CD4-positive, alpha-beta memory T cell (primary cell): ENCODE results near the gene DNER. TPM values are rescaled to one million over a fixed set of nuclear protein-coding genes. Genes with fewer than 3 reads are reported as not detected.

ENCODE experiments used
- CTCF ChIA-PET: fragments of 350-600 bp; sonication (Branson Sonifier 250); formaldehyde crosslinking; loops from one replicate; lab custom pipeline; 2021; ENCODE audit warnings: inconsistent platforms; ENCODE audit not compliant: partially characterized antibody; lab: Charles Lee
- POLR2A ChIA-PET: fragments of 350-600 bp; sonication (Branson Sonifier 250); formaldehyde crosslinking; loops from one replicate; lab custom pipeline; 2021; ENCODE audit not compliant: partially characterized antibody; lab: Charles Lee
- DNase-seq, 5 donors: peaks; one replicate each; pipeline versions ENCODE4 v3.0.0 to v3.0.0-alpha.2; 2020 to 2022; ENCODE audit warnings: mixed read lengths in 1 of 5
- H3K27ac ChIP-seq: one replicate; pipeline ENCODE4 v1.7.0; 2013; ENCODE audit warnings: low read depth, low read length
- H3K27me3 ChIP-seq: 2 replicates; pipeline ENCODE4 v1.7.0; 2013; ENCODE audit warnings: mild to moderate bottlenecking, low read length, moderate library complexity; ENCODE audit not compliant: insufficient read depth
- H3K36me3 ChIP-seq: 2 replicates; pipeline ENCODE4 v1.7.0; 2013; ENCODE audit warnings: mild to moderate bottlenecking, low read length, moderate library complexity; ENCODE audit not compliant: insufficient read depth
- H3K4me1 ChIP-seq: 2 replicates; pipeline ENCODE4 v1.7.0; 2013; ENCODE audit warnings: mild to moderate bottlenecking, low read length, moderate library complexity; ENCODE audit not compliant: insufficient read depth
- H3K4me3 ChIP-seq, 2 donors: one replicate each; pipeline ENCODE4 v1.7.0; 2013; ENCODE audit warnings: low read length in 2 of 2, mild to moderate bottlenecking in 1 of 2
- H3K9me3 ChIP-seq, 2 donors: one replicate each; pipeline ENCODE4 v1.7.0; 2013; ENCODE audit warnings: low read length in 2 of 2, control low read depth in 1 of 2; ENCODE audit not compliant: control insufficient read depth in 1 of 2
- H3K27ac Mint-ChIP-seq, 7 donors: one replicate each; pipeline ENCODE4 v1.8.0; 2020 to 2021; ENCODE audit warnings: mixed read lengths in 7 of 7, mild to moderate bottlenecking in 6 of 7, inconsistent platforms in 3 of 7, moderate library complexity in 3 of 7
- H3K27me3 Mint-ChIP-seq, 2 donors: one replicate each; pipeline ENCODE4 v1.8.0; 2020 to 2021; ENCODE audit warnings: mixed read lengths in 2 of 2
- H3K36me3 Mint-ChIP-seq, 2 donors: one replicate each; pipeline ENCODE4 v1.8.0; 2020 to 2021; ENCODE audit warnings: mixed read lengths in 2 of 2, inconsistent platforms in 1 of 2, mild to moderate bottlenecking in 1 of 2
- H3K4me1 Mint-ChIP-seq, 4 donors: one replicate each; pipeline ENCODE4 v1.8.0; 2020 to 2021; ENCODE audit warnings: mixed read lengths in 4 of 4, mild to moderate bottlenecking in 1 of 4
- H3K4me3 Mint-ChIP-seq, 8 donors: one replicate each; pipeline ENCODE4 v1.8.0; 2020 to 2021; ENCODE audit warnings: mixed read lengths in 8 of 8, mild to moderate bottlenecking in 7 of 8, moderate library complexity in 6 of 8, inconsistent platforms in 3 of 8
- H3K9me3 Mint-ChIP-seq, 8 donors: one replicate each; pipeline ENCODE4 v1.8.0; 2020 to 2021; ENCODE audit warnings: mixed read lengths in 8 of 8, mild to moderate bottlenecking in 5 of 8, inconsistent platforms in 3 of 8, moderate library complexity in 1 of 8
- intact Hi-C: fragments of 100-400 bp; cut with micrococcal nuclease; formaldehyde crosslinking; loops from one replicate; pipeline ENCODE4 v1.15.1; 2023
- polyA plus RNA-seq, 2 donors: library from polyadenylated mRNA; unstranded; fragments of 300-500 nt; fragmentation: Illumina TruSeq; gene quantifications; one replicate each; pipeline ENCODE4 v1.2.3, GENCODE V29; 2021
- total RNA-seq, 2 experiments: library from RNA; stranded (reverse); gene quantifications; one replicate each; pipeline ENCODE4 v1.2.3, GENCODE V29; 2021

The DNER gene
- total and polyA plus RNA-seq, 4 experiments from 2014 or later: not detected

DNA sequence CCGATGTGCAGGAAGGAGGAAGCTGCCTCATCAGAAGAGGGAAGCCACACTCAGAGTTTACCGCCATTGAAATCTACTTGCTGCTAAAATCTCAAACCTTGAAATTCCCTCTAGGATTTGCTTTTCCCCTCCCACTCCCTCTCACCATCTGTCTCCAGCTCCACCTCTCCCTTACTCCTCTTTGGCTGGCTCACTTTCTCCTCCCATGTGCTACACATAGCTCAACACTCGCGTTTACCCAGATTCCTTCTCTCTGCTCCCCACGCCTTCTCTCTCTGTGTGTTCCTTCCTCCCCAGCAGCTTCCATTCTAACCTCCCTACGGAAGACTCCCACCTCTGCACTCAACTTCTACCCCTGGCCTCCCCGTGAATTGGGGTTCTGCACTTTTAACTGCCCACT, 143.1 kb downstream of the DNER start:
- Mint-ChIP-seq H3K4me1 (no peaks in the 10 kb centered on the region), H3K4me3 (no peak overlapping the region), H3K27me3 (peaks cover 10 to 12% of the 10 kb centered on the region in 2 donors), H3K27ac (no peak overlapping the region), H3K36me3 (no peaks in the 10 kb centered on the region), H3K9me3 (peaks cover 0 to 5% (median 0%) of the 10 kb centered on the region in 8 donors)
- POLR2A ChIA-PET: no interaction called here
- DNase-seq: no peak
- intact Hi-C loops: no loop called here
- CTCF ChIA-PET: no interaction called here
- no peaks in the 10 kb centered on the region for H3K36me3 ChIP-seq
- H3K27me3 ChIP-seq: peaks cover 6% of the 10 kb centered on the region
- H3K4me1 ChIP-seq: no peaks in the 10 kb centered on the region
- no peaks in the 10 kb centered on the region for H3K9me3 ChIP-seq
- no peak overlapping the region for H3K4me3 ChIP-seq
- no peak overlapping the region for H3K27ac ChIP-seq

DNA sequence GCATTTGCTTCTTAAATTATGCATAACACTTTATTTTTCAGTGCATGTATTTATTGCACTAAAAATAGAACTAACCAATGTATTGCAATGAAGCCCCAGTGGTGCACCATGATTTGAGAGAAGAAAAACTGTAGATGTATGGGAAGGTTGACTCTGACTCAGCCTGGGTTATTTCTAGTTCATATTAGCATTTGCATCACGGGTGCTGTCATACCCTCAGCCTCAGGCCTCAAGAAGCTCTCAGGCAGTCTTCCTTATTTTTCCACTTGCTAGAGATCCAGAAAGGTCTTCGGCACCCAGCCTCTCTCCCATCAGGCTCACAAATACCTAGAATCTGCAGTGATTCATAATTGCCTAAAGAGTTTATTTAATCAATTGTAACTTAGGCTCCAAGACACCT, 148.0 kb downstream of the DNER start:
- H3K27ac ChIP-seq: no peak overlapping the region
- H3K27ac Mint-ChIP-seq: no peak overlapping the region
- no peak for DNase-seq
- POLR2A ChIA-PET: no interaction called here
- H3K4me1 ChIP-seq: no peaks in the 10 kb centered on the region
- no peaks in the 10 kb centered on the region for H3K4me1 Mint-ChIP-seq
- H3K9me3 Mint-ChIP-seq: peaks cover 0 to 5% (median 0%) of the 10 kb centered on the region in 8 donors
- CTCF ChIA-PET: no interaction called here
- no peak overlapping the region for H3K4me3 Mint-ChIP-seq
- H3K27me3 ChIP-seq: no peaks in the 10 kb centered on the region
- H3K9me3 ChIP-seq: no peaks in the 10 kb centered on the region
- peaks cover 4 to 5% of the 10 kb centered on the region in 2 donors for H3K27me3 Mint-ChIP-seq
- intact Hi-C loops: no loop called here
- H3K4me3 ChIP-seq: no peak overlapping the region
- no peaks in the 10 kb centered on the region for H3K36me3 Mint-ChIP-seq
- H3K36me3 ChIP-seq: no peaks in the 10 kb centered on the region

DNA sequence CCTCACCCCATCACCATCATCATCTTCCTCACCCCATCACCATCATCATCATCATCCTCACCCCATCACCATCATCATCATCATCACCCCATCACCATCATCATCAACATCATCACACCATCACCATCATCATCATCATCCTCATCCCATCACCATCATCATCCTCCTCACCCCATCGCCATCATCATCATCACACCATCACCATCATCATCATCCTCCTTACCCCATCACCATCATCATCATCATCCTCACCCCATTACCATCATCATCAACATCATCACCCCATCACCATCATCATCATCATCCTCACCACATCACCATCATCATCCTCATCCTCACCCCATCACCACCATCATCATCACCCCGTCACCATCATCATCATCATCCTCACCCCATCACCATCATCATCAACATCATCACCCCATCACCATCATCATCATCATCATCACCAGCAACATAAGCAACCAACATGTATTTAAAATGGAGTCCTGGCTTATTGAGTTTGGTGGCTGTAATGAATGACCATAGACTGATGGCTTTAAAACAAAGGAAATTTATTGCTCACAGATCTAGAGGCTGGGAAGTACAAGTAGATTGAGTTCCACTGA, 150.0 kb downstream of the DNER start:
- ChIA-PET POLR2A (no interaction called here), CTCF (interaction anchor here (0.5 kb wide), 1 partner anchor 49 kb away, joined by 3 read pairs; no protein-coding TSS in a partner anchor)
- H3K27me3 ChIP-seq: no peaks in the 10 kb centered on the region
- no peak overlapping the region for H3K4me3 ChIP-seq
- no peak overlapping the region for H3K4me3 Mint-ChIP-seq
- H3K27ac ChIP-seq: no peak overlapping the region
- H3K36me3 Mint-ChIP-seq: no peaks in the 10 kb centered on the region
- DNase-seq: no peak
- H3K9me3 Mint-ChIP-seq: peaks cover 0 to 5% (median 0%) of the 10 kb centered on the region in 8 donors
- no peaks in the 10 kb centered on the region for H3K4me1 ChIP-seq
- intact Hi-C loops: no loop called here
- H3K27ac Mint-ChIP-seq: no peak overlapping the region
- H3K27me3 Mint-ChIP-seq: peaks cover 5 to 6% of the 10 kb centered on the region in 2 donors
- H3K9me3 ChIP-seq: no peaks in the 10 kb centered on the region
- H3K4me1 Mint-ChIP-seq: no peaks in the 10 kb centered on the region
- no peaks in the 10 kb centered on the region for H3K36me3 ChIP-seq

DNA sequence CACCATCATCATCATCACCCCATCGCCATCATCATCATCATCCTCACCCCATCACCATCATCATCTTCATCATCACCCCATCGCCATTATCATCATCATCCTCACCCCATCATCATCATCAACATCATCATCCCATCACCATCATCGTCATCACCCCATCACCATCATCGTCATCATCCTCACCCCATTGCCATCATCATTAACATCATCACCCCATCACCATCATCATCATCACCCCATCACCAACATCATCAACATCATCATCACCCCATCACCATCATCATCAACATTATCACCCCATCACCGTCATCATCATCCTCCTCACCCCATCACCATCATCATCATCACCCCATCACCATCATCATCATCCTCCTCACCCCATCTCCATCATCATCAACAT, 151.0 kb downstream of the DNER start:
- DNase-seq: no peak
- H3K9me3 Mint-ChIP-seq: peaks cover 0 to 5% (median 0%) of the 10 kb centered on the region in 8 donors
- ChIA-PET POLR2A (no interaction called here), CTCF (no interaction called here)
- no peaks in the 10 kb centered on the region for H3K36me3 ChIP-seq
- H3K36me3 Mint-ChIP-seq: no peaks in the 10 kb centered on the region
- no peak overlapping the region for H3K27ac Mint-ChIP-seq
- no peaks in the 10 kb centered on the region for H3K9me3 ChIP-seq
- H3K4me1 Mint-ChIP-seq: no peaks in the 10 kb centered on the region
- no peaks in the 10 kb centered on the region for H3K27me3 ChIP-seq
- H3K27me3 Mint-ChIP-seq: peaks cover 2 to 6% of the 10 kb centered on the region in 2 donors
- no peak overlapping the region for H3K27ac ChIP-seq
- no peak overlapping the region for H3K4me3 ChIP-seq
- no peak overlapping the region for H3K4me3 Mint-ChIP-seq
- intact Hi-C loops: no loop called here
- no peaks in the 10 kb centered on the region for H3K4me1 ChIP-seq

DNA sequence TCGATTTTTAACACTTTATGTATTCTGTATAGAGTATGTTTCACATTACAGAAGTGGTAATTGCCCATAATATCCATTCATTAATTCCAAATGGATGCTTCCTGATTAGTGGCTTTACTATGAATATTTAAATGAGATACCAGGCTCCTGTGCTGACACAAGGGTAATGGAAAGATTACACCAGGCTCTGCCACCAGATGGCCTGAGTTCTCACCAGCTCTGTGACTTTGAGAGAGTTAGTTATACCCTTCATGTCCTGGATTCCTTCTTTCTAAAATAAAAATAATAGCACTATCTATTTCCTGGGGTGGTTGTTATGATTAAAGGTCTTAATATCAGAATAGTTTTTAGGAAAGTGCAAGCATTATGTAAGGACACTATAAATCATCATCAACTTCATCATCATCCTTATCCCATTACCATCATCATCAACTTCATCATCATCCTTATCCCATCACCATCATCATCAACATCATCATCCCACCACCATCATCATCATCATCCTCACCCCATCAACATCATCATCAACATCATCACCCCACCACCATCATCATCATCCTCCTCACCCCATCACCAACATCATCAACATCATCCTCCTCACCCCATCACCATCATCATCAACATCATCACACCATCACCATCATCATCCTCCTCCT, 151.8 kb downstream of the DNER start:
- no peaks in the 10 kb centered on the region for H3K36me3 Mint-ChIP-seq
- H3K4me3 Mint-ChIP-seq: no peak overlapping the region
- peaks cover 0 to 10% of the 10 kb centered on the region in 2 donors for H3K27me3 Mint-ChIP-seq
- H3K4me3 ChIP-seq: no peak overlapping the region
- ChIA-PET POLR2A (no interaction called here), CTCF (no interaction called here)
- no peaks in the 10 kb centered on the region for H3K9me3 ChIP-seq
- H3K9me3 Mint-ChIP-seq: peaks cover 0 to 5% (median 0%) of the 10 kb centered on the region in 8 donors
- no peaks in the 10 kb centered on the region for H3K4me1 Mint-ChIP-seq
- no peaks in the 10 kb centered on the region for H3K27me3 ChIP-seq
- no peaks in the 10 kb centered on the region for H3K36me3 ChIP-seq
- H3K27ac Mint-ChIP-seq: no peak overlapping the region
- no peak for DNase-seq
- H3K4me1 ChIP-seq: no peaks in the 10 kb centered on the region
- no peak overlapping the region for H3K27ac ChIP-seq
- intact Hi-C loops: no loop called here

DNA sequence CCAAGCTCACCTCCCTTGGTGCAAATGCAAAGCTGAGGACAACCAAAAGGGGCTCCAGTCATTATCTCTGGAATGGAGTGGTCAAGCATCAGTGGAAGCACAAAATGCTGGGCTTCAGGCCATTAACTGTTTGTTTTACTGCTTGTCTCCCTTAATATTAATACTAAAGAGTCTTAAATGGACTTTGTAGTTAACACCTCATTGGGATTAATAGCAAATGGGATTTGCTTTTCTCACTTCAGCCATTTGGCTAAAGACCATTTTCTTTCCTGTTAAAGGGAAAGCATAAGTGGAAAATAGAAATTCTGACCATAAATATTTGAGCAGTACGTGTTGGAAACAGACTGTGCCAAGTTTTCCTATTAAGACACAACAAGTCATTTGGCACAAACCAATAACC, 154.4 kb downstream of the DNER start:
- H3K4me3 Mint-ChIP-seq: no peak overlapping the region
- H3K9me3 Mint-ChIP-seq: peaks cover 0 to 7% (median 0%) of the 10 kb centered on the region in 8 donors
- POLR2A ChIA-PET: no interaction called here
- CTCF ChIA-PET: no interaction called here
- H3K27me3 Mint-ChIP-seq: peaks cover 9 to 12% of the 10 kb centered on the region in 2 donors
- H3K27ac ChIP-seq: no peak overlapping the region
- no peak overlapping the region for H3K4me3 ChIP-seq
- H3K36me3 ChIP-seq: no peaks in the 10 kb centered on the region
- DNase-seq: no peak
- no peaks in the 10 kb centered on the region for H3K4me1 Mint-ChIP-seq
- no peaks in the 10 kb centered on the region for H3K9me3 ChIP-seq
- no peaks in the 10 kb centered on the region for H3K4me1 ChIP-seq
- intact Hi-C loops: no loop called here
- no peaks in the 10 kb centered on the region for H3K36me3 Mint-ChIP-seq
- no peaks in the 10 kb centered on the region for H3K27me3 ChIP-seq
- H3K27ac Mint-ChIP-seq: no peak overlapping the region

DNA sequence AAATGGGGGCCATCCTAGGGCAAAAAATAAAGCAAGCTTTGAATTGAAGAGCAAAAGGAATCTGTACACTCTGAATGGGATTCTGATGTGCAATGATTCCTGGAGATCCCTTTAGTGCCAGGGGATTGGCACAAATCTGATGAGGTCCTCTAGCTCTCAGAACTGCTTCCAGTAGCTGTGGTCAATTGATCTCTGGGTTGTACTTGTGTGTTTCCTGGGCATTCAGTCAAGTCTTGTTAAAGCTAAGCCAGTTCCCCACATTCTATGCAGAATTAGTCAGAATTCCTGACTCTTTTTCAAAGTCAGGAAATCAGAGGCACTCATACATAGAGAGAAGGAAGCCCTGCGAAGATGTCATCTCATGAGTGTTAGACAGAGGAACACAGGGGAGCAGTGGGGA, 161.3 kb downstream of the DNER start:
- intact Hi-C loops: no loop called here
- Mint-ChIP-seq H3K9me3 (peaks cover 0 to 7% (median 0%) of the 10 kb centered on the region in 8 donors), H3K36me3 (no peaks in the 10 kb centered on the region), H3K27ac (no peak overlapping the region), H3K27me3 (peaks cover 12 to 14% of the 10 kb centered on the region in 2 donors), H3K4me3 (no peak overlapping the region), H3K4me1 (no peaks in the 10 kb centered on the region)
- POLR2A ChIA-PET: no interaction called here
- CTCF ChIA-PET: no interaction called here
- Histone ChIP-seq H3K9me3 (no peaks in the 10 kb centered on the region), H3K4me1 (no peaks in the 10 kb centered on the region), H3K27me3 (no peaks in the 10 kb centered on the region), H3K36me3 (no peaks in the 10 kb centered on the region), H3K4me3 (no peak overlapping the region), H3K27ac (no peak overlapping the region)
- no peak for DNase-seq
